HG02870 (cell line): Measurements from ENCODE around the gene EPN2.
"Not testable (repeated sequence)": the region's sequence is repeated elsewhere in the genome, so short reads cannot be mapped to it uniquely, and the experiment has no call there.

Experiments
- ATAC-seq: cut with Tn5 transposase; IDR thresholded peaks from one replicate; pipeline ENCODE4 v1.9.1; 2021; ENCODE audit warnings: mild to moderate bottlenecking, moderate library complexity; ENCODE audit not compliant: unreplicated experiment

Gene EPN2

GRCh38 chr17:19264681-19265080, 27.5 kb downstream of the EPN2 start:
- no peak for ATAC-seq

- ATAC-seq = no peak
Measured at GRCh38 chr17:19265755-19266154, 28.6 kb downstream of the EPN2 start.

GRCh38 chr17:19268611-19269010, 31.4 kb downstream of the EPN2 start:
- ATAC-seq = no peak

GRCh38 chr17:19269106-19269505, 31.9 kb downstream of the EPN2 start:
- ATAC-seq = no peak

GRCh38 chr17:19269641-19270040, 32.5 kb downstream of the EPN2 start:
- ATAC-seq = no peak

GRCh38 chr17:19270347-19270703, 33.2 kb downstream of the EPN2 start:
- no peak for ATAC-seq

- peak; percentile 73 for ATAC-seq
Measured at GRCh38 chr17:19270704-19271611, 33.8 kb downstream of the EPN2 start.

- ATAC-seq = no peak
Measured at GRCh38 chr17:19271780-19272357, 34.7 kb downstream of the EPN2 start.

- ATAC-seq = no peak
Measured at GRCh38 chr17:19273731-19274130, 36.6 kb downstream of the EPN2 start.

GRCh38 chr17:19274893-19275292, 37.7 kb downstream of the EPN2 start:
- no peak for ATAC-seq

GRCh38 chr17:19275457-19276127, 38.4 kb downstream of the EPN2 start:
- ATAC-seq = no peak

- ATAC-seq = not testable (repeated sequence)
Measured at GRCh38 chr17:19278284-19278683, 41.1 kb downstream of the EPN2 start.

- no peak for ATAC-seq
Measured at GRCh38 chr17:19278729-19279128, 41.6 kb downstream of the EPN2 start.

- no peak for ATAC-seq
Measured at GRCh38 chr17:19281161-19281560, 44.0 kb downstream of the EPN2 start.

- ATAC-seq = no peak
Measured at GRCh38 chr17:19284005-19284959, 47.1 kb downstream of the EPN2 start.

- no peak for ATAC-seq
Measured at GRCh38 chr17:19285213-19285900, 48.2 kb downstream of the EPN2 start.

GRCh38 chr17:19286751-19287341, 49.7 kb downstream of the EPN2 start:
- ATAC-seq = no peak

- no peak for ATAC-seq
Measured at GRCh38 chr17:19287651-19288050, 50.5 kb downstream of the EPN2 start.

GRCh38 chr17:19288453-19288852, 51.3 kb downstream of the EPN2 start:
- ATAC-seq = no peak
